ENCODE measurements around the gene ABCC11.

ABCC11 gene

GRCh38 chr16:48131201-48131935, 116.0 kb downstream of the ABCC11 start:
- Histone ChIP-seq H3K36me3 (ENCODE audit: control insufficient read depth in 2 of 2, insufficient read depth in 2 of 2, low read length in 2 of 2) (no peaks in the 10 kb centered on the region), H3K4me3 (ENCODE audit: low read length in 2 of 2) (no peak overlapping the region), H3K4me1 (ENCODE audit: control insufficient read depth, insufficient read depth, low read length) (no peaks in the 10 kb centered on the region), H3K9me3 (ENCODE audit: control insufficient read depth in 2 of 2, low read length in 2 of 2) (no peaks in the 10 kb centered on the region), H3K9ac (ENCODE audit: low read length in 2 of 2) (no peak overlapping the region), H3K27ac (ENCODE audit: low read length) (no peak overlapping the region), H3K27me3 (ENCODE audit: control insufficient read depth in 1 of 2, insufficient read depth in 2 of 2, low read length in 2 of 2) (peaks cover 0 to 5% of the 10 kb centered on the region in 2 donors)

GRCh38 chr16:48129926-48130325, 117.4 kb downstream of the ABCC11 start:
- Histone ChIP-seq H3K27ac (ENCODE audit: low read length) (no peak overlapping the region), H3K9ac (ENCODE audit: low read length in 2 of 2) (no peak overlapping the region), H3K4me1 (ENCODE audit: control insufficient read depth, insufficient read depth, low read length) (no peaks in the 10 kb centered on the region), H3K9me3 (ENCODE audit: control insufficient read depth in 2 of 2, low read length in 2 of 2) (no peaks in the 10 kb centered on the region), H3K36me3 (ENCODE audit: control insufficient read depth in 2 of 2, insufficient read depth in 2 of 2, low read length in 2 of 2) (no peaks in the 10 kb centered on the region), H3K27me3 (ENCODE audit: control insufficient read depth in 1 of 2, insufficient read depth in 2 of 2, low read length in 2 of 2) (peaks cover 0 to 5% of the 10 kb centered on the region in 2 donors), H3K4me3 (ENCODE audit: low read length in 2 of 2) (no peak overlapping the region)

- Histone ChIP-seq H3K27me3 (ENCODE audit: control insufficient read depth in 1 of 2, insufficient read depth in 2 of 2, low read length in 2 of 2) (peaks cover 0 to 5% of the 10 kb centered on the region in 2 donors), H3K36me3 (ENCODE audit: control insufficient read depth in 2 of 2, insufficient read depth in 2 of 2, low read length in 2 of 2) (no peaks in the 10 kb centered on the region), H3K27ac (ENCODE audit: low read length) (no peak overlapping the region), H3K4me3 (ENCODE audit: low read length in 2 of 2) (no peak overlapping the region), H3K9me3 (ENCODE audit: control insufficient read depth in 2 of 2, low read length in 2 of 2) (no peaks in the 10 kb centered on the region), H3K9ac (ENCODE audit: low read length in 2 of 2) (no peak overlapping the region), H3K4me1 (ENCODE audit: control insufficient read depth, insufficient read depth, low read length) (no peaks in the 10 kb centered on the region)
Observed at GRCh38 chr16:48128769-48129168, 118.6 kb downstream of the ABCC11 start.

GRCh38 chr16:48126801-48127644, 120.3 kb downstream of the ABCC11 start:
- Histone ChIP-seq H3K36me3 (ENCODE audit: control insufficient read depth in 2 of 2, insufficient read depth in 2 of 2, low read length in 2 of 2) (no peaks in the 10 kb centered on the region), H3K27me3 (ENCODE audit: control insufficient read depth in 1 of 2, insufficient read depth in 2 of 2, low read length in 2 of 2) (peaks cover 4 to 5% of the 10 kb centered on the region in 2 donors), H3K4me3 (ENCODE audit: low read length in 2 of 2) (no peak overlapping the region), H3K27ac (ENCODE audit: low read length) (no peak overlapping the region), H3K9me3 (ENCODE audit: control insufficient read depth in 2 of 2, low read length in 2 of 2) (no peaks in the 10 kb centered on the region), H3K4me1 (ENCODE audit: control insufficient read depth, insufficient read depth, low read length) (no peaks in the 10 kb centered on the region), H3K9ac (ENCODE audit: low read length in 2 of 2) (no peak overlapping the region)

- no peaks in the 10 kb centered on the region for H3K36me3 ChIP-seq (ENCODE audit: control insufficient read depth in 2 of 2, insufficient read depth in 2 of 2, low read length in 2 of 2)
- peaks cover 4 to 5% of the 10 kb centered on the region in 2 donors for H3K27me3 ChIP-seq (ENCODE audit: control insufficient read depth in 1 of 2, insufficient read depth in 2 of 2, low read length in 2 of 2)
- no peak overlapping the region for H3K4me3 ChIP-seq (ENCODE audit: low read length in 2 of 2)
- H3K9me3 ChIP-seq (ENCODE audit: control insufficient read depth in 2 of 2, low read length in 2 of 2), result no peaks in the 10 kb centered on the region
- no peak overlapping the region for H3K9ac ChIP-seq (ENCODE audit: low read length in 2 of 2)
- H3K4me1 ChIP-seq (ENCODE audit: control insufficient read depth, insufficient read depth, low read length), result no peaks in the 10 kb centered on the region
- no peak overlapping the region for H3K27ac ChIP-seq (ENCODE audit: low read length)
Observed at GRCh38 chr16:48125888-48126287, 121.5 kb downstream of the ABCC11 start.

- Histone ChIP-seq H3K9me3 (ENCODE audit: control insufficient read depth in 2 of 2, low read length in 2 of 2) (no peaks in the 10 kb centered on the region), H3K4me3 (ENCODE audit: low read length in 2 of 2) (no peak overlapping the region), H3K9ac (ENCODE audit: low read length in 2 of 2) (no peak overlapping the region), H3K36me3 (ENCODE audit: control insufficient read depth in 2 of 2, insufficient read depth in 2 of 2, low read length in 2 of 2) (no peaks in the 10 kb centered on the region), H3K4me1 (ENCODE audit: control insufficient read depth, insufficient read depth, low read length) (no peaks in the 10 kb centered on the region), H3K27ac (ENCODE audit: low read length) (no peak overlapping the region), H3K27me3 (ENCODE audit: control insufficient read depth in 1 of 2, insufficient read depth in 2 of 2, low read length in 2 of 2) (peaks cover 4% of the 10 kb centered on the region in 2 donors)
Observed at GRCh38 chr16:48124266-48124665, 123.1 kb downstream of the ABCC11 start.

GRCh38 chr16:48123104-48123788, 124.1 kb downstream of the ABCC11 start:
- Histone ChIP-seq H3K4me1 (ENCODE audit: control insufficient read depth, insufficient read depth, low read length) (no peaks in the 10 kb centered on the region), H3K27me3 (ENCODE audit: control insufficient read depth in 1 of 2, insufficient read depth in 2 of 2, low read length in 2 of 2) (peaks cover 2 to 4% of the 10 kb centered on the region in 2 donors), H3K9ac (ENCODE audit: low read length in 2 of 2) (no peak overlapping the region), H3K9me3 (ENCODE audit: control insufficient read depth in 2 of 2, low read length in 2 of 2) (no peaks in the 10 kb centered on the region), H3K4me3 (ENCODE audit: low read length in 2 of 2) (no peak overlapping the region), H3K36me3 (ENCODE audit: control insufficient read depth in 2 of 2, insufficient read depth in 2 of 2, low read length in 2 of 2) (no peaks in the 10 kb centered on the region), H3K27ac (ENCODE audit: low read length) (no peak overlapping the region)

- peaks cover 2 to 4% of the 10 kb centered on the region in 2 donors for H3K27me3 ChIP-seq (ENCODE audit: control insufficient read depth in 1 of 2, insufficient read depth in 2 of 2, low read length in 2 of 2)
- H3K9me3 ChIP-seq (ENCODE audit: control insufficient read depth in 2 of 2, low read length in 2 of 2), result no peaks in the 10 kb centered on the region
- H3K4me3 ChIP-seq (ENCODE audit: low read length in 2 of 2), result no peak overlapping the region
- H3K27ac ChIP-seq (ENCODE audit: low read length), result no peak overlapping the region
- no peaks in the 10 kb centered on the region for H3K36me3 ChIP-seq (ENCODE audit: control insufficient read depth in 2 of 2, insufficient read depth in 2 of 2, low read length in 2 of 2)
- no peak overlapping the region for H3K9ac ChIP-seq (ENCODE audit: low read length in 2 of 2)
- no peaks in the 10 kb centered on the region for H3K4me1 ChIP-seq (ENCODE audit: control insufficient read depth, insufficient read depth, low read length)
Observed at GRCh38 chr16:48121276-48121675, 126.1 kb downstream of the ABCC11 start.

GRCh38 chr16:48118841-48119240, 128.5 kb downstream of the ABCC11 start:
- Histone ChIP-seq H3K36me3 (ENCODE audit: control insufficient read depth in 2 of 2, insufficient read depth in 2 of 2, low read length in 2 of 2) (no peaks in the 10 kb centered on the region), H3K27me3 (ENCODE audit: control insufficient read depth in 1 of 2, insufficient read depth in 2 of 2, low read length in 2 of 2) (peaks cover 4 to 5% of the 10 kb centered on the region in 2 donors), H3K27ac (ENCODE audit: low read length) (no peak overlapping the region)

GRCh38 chr16:48117217-48118105, 129.9 kb downstream of the ABCC11 start:
- Histone ChIP-seq H3K4me3 (ENCODE audit: low read length in 2 of 2) (no peak overlapping the region), H3K27me3 (ENCODE audit: control insufficient read depth in 1 of 2, insufficient read depth in 2 of 2, low read length in 2 of 2) (peaks cover 3 to 10% of the 10 kb centered on the region in 2 donors), H3K36me3 (ENCODE audit: control insufficient read depth in 2 of 2, insufficient read depth in 2 of 2, low read length in 2 of 2) (no peaks in the 10 kb centered on the region), H3K9ac (ENCODE audit: low read length in 2 of 2) (no peak overlapping the region), H3K27ac (ENCODE audit: low read length) (no peak overlapping the region), H3K4me1 (ENCODE audit: control insufficient read depth, insufficient read depth, low read length) (no peaks in the 10 kb centered on the region), H3K9me3 (ENCODE audit: control insufficient read depth in 2 of 2, low read length in 2 of 2) (no peaks in the 10 kb centered on the region)

More at GRCh38 chr16:48118841-48119240, 128.5 kb downstream of the ABCC11 start:
- Histone ChIP-seq H3K4me1 (ENCODE audit: control insufficient read depth, insufficient read depth, low read length) (no peaks in the 10 kb centered on the region), H3K9me3 (ENCODE audit: control insufficient read depth in 2 of 2, low read length in 2 of 2) (no peaks in the 10 kb centered on the region), H3K9ac (ENCODE audit: low read length in 2 of 2) (no peak overlapping the region), H3K4me3 (ENCODE audit: low read length in 2 of 2) (no peak overlapping the region)

Data from stomach smooth muscle (tissue), 2 donors.